ENCODE measurements around the gene GTF3C1.

GRCh38 chr16:27508476-27508875, 41.2 kb downstream of the GTF3C1 start:
- TF ChIP-seq POLR2AphosphoS5 (IDR thresholded peaks at IDR 0.05) (no peak), POLR2A (IDR thresholded peaks at IDR 0.05) (no peak)
